GM12878 (cell line): ENCODE results near the gene MAP4K4. TPM values are rescaled to one million over a fixed set of nuclear protein-coding genes. Genes with fewer than 3 reads are reported as not detected.

Experiments used
- ATAC-seq: fragments of 200-7000 bp; cut with Tn5 transposase; 3 replicates; pipeline ENCODE4 v1.9.1; 2020; ENCODE audit warnings: mild to moderate bottlenecking, moderate library complexity
- BruUV-seq: library from RNA; stranded (reverse); fragments of 400-500 nt; replicated peaks from 2 replicates; lab custom pipeline; 2021; lab: Mats Ljungman, UMichigan
- CTCF ChIA-PET: fragments of 300-600 bp; sonication (Branson Sonifier 250); formaldehyde crosslinking; extraction: SDS; loops from one replicate; lab custom pipeline; 2021; ENCODE audit warnings: inconsistent platforms; lab: Yijun Ruan, JAX
- POLR2A ChIA-PET: fragments of 350-600 bp; formaldehyde crosslinking; extraction: SDS; loops from one replicate; lab custom pipeline; 2021; ENCODE audit warnings: inconsistent platforms; lab: Charles Lee
- RAD21 ChIA-PET: fragments of 300-600 bp; sonication (Branson Sonifier 250); formaldehyde crosslinking; loops from one replicate; lab custom pipeline; 2023; ENCODE audit warnings: antibody characterized with exemption; ENCODE audit not compliant: unreplicated experiment; lab: Charles Lee
- SMC1A ChIA-PET: fragments of 300-600 bp; sonication (Branson Sonifier 250); formaldehyde crosslinking; loops from one replicate; lab custom pipeline; 2023; ENCODE audit not compliant: unreplicated experiment, uncharacterized antibody; lab: Charles Lee
- DNase-seq: peaks from one replicate; pipeline ENCODE4 v3.0.0-alpha.2; 2011; ENCODE audit warnings: low read depth, low spot score
- FAIRE-seq: peaks from 3 replicates; lab custom pipeline; 2011; peaks lifted over from hg19 to GRCh38; lab: Jason Lieb, UNC
- H2AFZ ChIP-seq: 2 replicates; pipeline ENCODE4 v1.6.0; 2011; ENCODE audit warnings: low read depth, low read length, control low read depth; ENCODE audit not compliant: control insufficient read depth
- H3K27ac ChIP-seq: 2 replicates; pipeline ENCODE4 v1.5.1; 2011; ENCODE audit warnings: control low read depth; ENCODE audit not compliant: control insufficient read depth, insufficient read depth
- H3K27me3 ChIP-seq, 2 experiments: replicated peaks in 1 of 2; 2 replicates each; pipeline versions ENCODE4 v1.6.0 to v1.6.1; 2011; ENCODE audit warnings: low read length in 1 of 2; ENCODE audit not compliant: control insufficient read depth in 2 of 2, insufficient read depth in 2 of 2
- H3K36me3 ChIP-seq, 2 experiments: 2 replicates each; pipeline ENCODE4 v1.5.1; 2011; ENCODE audit warnings: low read length in 1 of 2; ENCODE audit not compliant: control insufficient read depth in 2 of 2, insufficient read depth in 2 of 2
- H3K4me1 ChIP-seq: 2 replicates; pipeline ENCODE4 v1.6.1; 2011; ENCODE audit warnings: mild to moderate bottlenecking, low read length, moderate library complexity, mixed read lengths; ENCODE audit not compliant: control insufficient read depth, insufficient read depth
- H3K4me2 ChIP-seq: 2 replicates; pipeline ENCODE4 v1.6.0; 2011; ENCODE audit warnings: control low read depth; ENCODE audit not compliant: control insufficient read depth, insufficient read depth
- H3K4me3 ChIP-seq: fragments of 200-600 bp; sonication (generic); 2 replicates; pipeline ENCODE4 v1.5.1; 2016
- H3K79me2 ChIP-seq: 2 replicates; pipeline ENCODE4 v1.6.0; 2011; ENCODE audit warnings: low read length; ENCODE audit not compliant: control insufficient read depth, insufficient read depth
- H3K9ac ChIP-seq: 2 replicates; pipeline ENCODE4 v1.8.0; 2011; ENCODE audit warnings: low read length, control low read depth, mixed read lengths; ENCODE audit not compliant: control insufficient read depth, insufficient read depth
- H3K9me3 ChIP-seq: replicated peaks from 3 replicates; pipeline ENCODE4 v1.5.1; 2011; ENCODE audit warnings: mild to moderate bottlenecking, low read length; ENCODE audit not compliant: control insufficient read depth, insufficient read depth
- H4K20me1 ChIP-seq: 2 replicates; pipeline ENCODE4 v1.6.0; 2011; ENCODE audit not compliant: control insufficient read depth, insufficient read depth
- CHD2 ChIP-seq: IDR thresholded peaks from 2 replicates; pipeline ENCODE4 v1.6.1; 2011; ENCODE audit warnings: low read depth, low read length, improper control_type of control experiment, borderline replicate concordance
- DPF2 ChIP-seq: fragments of 450-650 bp; IDR thresholded peaks from 2 replicates; pipeline ENCODE4 v1.6.1; 2017; ENCODE audit warnings: mild to moderate bottlenecking
- FOXM1 ChIP-seq: IDR thresholded peaks from 2 replicates; pipeline ENCODE4 v1.6.1; 2012; ENCODE audit warnings: low read depth, mild to moderate bottlenecking, inconsistent platforms, low read length, moderate library complexity
- GATAD2B ChIP-seq: fragments of 450-650 bp; conservative IDR thresholded peaks from 2 replicates; pipeline ENCODE4 v1.6.1; 2017; ENCODE audit warnings: low read depth, mild to moderate bottlenecking, moderate library complexity
- POLR2AphosphoS2 ChIP-seq: IDR thresholded peaks from 2 replicates; pipeline ENCODE4 v1.6.1; 2011; ENCODE audit warnings: low read depth, mild to moderate bottlenecking, low read length, improper control_type of control experiment, moderate library complexity
- POU2F2 ChIP-seq: IDR thresholded peaks from 3 replicates; pipeline ENCODE4 v1.6.1; 2011; ENCODE audit warnings: low read depth, mild to moderate bottlenecking, low read length, borderline replicate concordance
- ZNF274 ChIP-seq: IDR thresholded peaks from one replicate; pipeline ENCODE4 v1.8.0; 2011; ENCODE audit not compliant: insufficient read length, insufficient read depth
- WGBS: methylation state at CpG from one replicate; pipeline ENCODE4 v1.1.6; 2016; ENCODE audit warnings: low lambda C conversion rate; ENCODE audit not compliant: insufficient replicate concordance, insufficient coverage; ENCODE audit errors: missing lambda C conversion rate; 5-methylcytosine and 5-hydroxymethylcytosine counted together
- in situ Hi-C: fragments of 300-500 bp; cut with MboI; formaldehyde crosslinking; loops from 9 replicates; pipeline ENCODE4 v1.14.3; 2018; ENCODE audit warnings: mixed read lengths
- intact Hi-C: fragments of 100-400 bp; cut with micrococcal nuclease; formaldehyde crosslinking; loops from one replicate; pipeline ENCODE4 v1.14.2; 2022; ENCODE audit not compliant: unreplicated experiment
- polyA plus RNA-seq, 11 experiments: library from polyadenylated mRNA; depleted of rRNA in 4 of 11; unstranded in 6 of 11; stranded (reverse) in 5 of 11; fragments of >200 nt; fragmentation: Nextera tagmentation in 4 of 11; fragmentation: Illumina TruSeq in 1 of 11; extraction: Ambion mirVana in 4 of 11; extraction: Trizol in 1 of 11; gene quantifications; 1 replicate in 1 of 11; 2 replicates in 10 of 11; pipeline versions ENCODE4 v1.2.1 to v1.2.3, GENCODE V29; 2011 to 2016; ENCODE audit warnings: inconsistent platforms in 2 of 11, missing spikeins in 2 of 11, low read depth in 1 of 11
- total RNA-seq, 4 experiments: library from RNA; depleted of rRNA in 3 of 4; stranded (reverse); fragments of >200 nt in 3 of 4; fragmentation: Illumina TruSeq in 1 of 4; extraction: Trizol in 1 of 4; gene quantifications; 2 replicates each; pipeline versions ENCODE4 v1.2.1 to v1.2.3, GENCODE V29; 2013 to 2021
- TF ChIP-seq, protein P1 (sequence below): IDR thresholded peaks from 2 replicates; pipeline ENCODE4 v1.6.1; 2011; ENCODE audit warnings: mild to moderate bottlenecking, low read depth, low read length, moderate library complexity; ENCODE audit not compliant: insufficient replicate concordance

MAP4K4 gene
- total and polyA plus RNA-seq, 10 of the 15 experiments (the other 5 are each of a cell fraction or from before 2014, with no cell fraction given), result 1.9 to 50.4 (median 9.7) TPM

DNA sequence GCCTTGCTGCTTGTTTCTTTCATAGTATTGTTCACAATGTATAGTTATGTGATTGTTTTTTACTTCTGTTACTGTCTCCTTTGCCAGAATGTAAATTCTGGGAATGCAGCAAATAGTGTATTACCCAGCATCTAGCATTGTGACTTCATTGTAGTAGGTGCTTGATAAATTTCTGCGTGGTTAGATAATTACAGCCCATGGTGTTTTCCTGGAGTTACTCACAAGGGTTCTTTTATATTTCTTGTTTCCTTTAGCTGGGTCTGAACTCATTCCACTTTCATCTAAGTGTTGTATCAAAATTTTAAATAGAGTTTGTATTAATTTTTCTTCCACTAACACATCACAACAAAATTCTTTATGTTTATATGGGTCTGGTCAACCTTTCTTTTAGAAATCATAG is 132.6 kb downstream of the MAP4K4 start:
- Histone ChIP-seq H4K20me1 (no peaks in the 10 kb centered on the region), H3K4me1 (peaks cover 6% of the 10 kb centered on the region), H3K27ac (no peak overlapping the region), H3K9me3 (no peaks in the 10 kb centered on the region), H3K36me3 (peaks cover 0 to 4% of the 10 kb centered on the region in 2 experiments; a peak in 1 of 4 replicates), H3K27me3 (no peaks in the 10 kb centered on the region), H2AFZ (no peak overlapping the region), H3K4me2 (no peak overlapping the region), H3K9ac (no peak overlapping the region), H3K79me2 (no peaks in the 10 kb centered on the region), H3K4me3 (no peak overlapping the region)
- in situ Hi-C loops, result loop anchor here (5.0 kb wide), 1 partner anchor 413 kb away; no protein-coding TSS in a partner anchor
- ChIA-PET CTCF (interaction anchor here (1.0 to 11.7 kb wide), 14 partner anchors 8 to 488 kb away, joined by 3 to 204 read pairs (median 12); no protein-coding TSS in a partner anchor), POLR2A (interaction anchor here (0.6 kb wide), 1 partner anchor 85 kb away, joined by 3 read pairs; no protein-coding TSS in a partner anchor), RAD21 (interaction anchor here (0.8 to 4.3 kb wide), 9 partner anchors 8 to 488 kb away, joined by 3 to 31 read pairs (median 4); no protein-coding TSS in a partner anchor), SMC1A (interaction anchor here (0.6 to 9.9 kb wide), 23 partner anchors 9 to 488 kb away, joined by 3 to 102 read pairs (median 5); no protein-coding TSS in a partner anchor)
- no peak for DNase-seq
- peak; percentile 34 for ATAC-seq
- TF ChIP-seq DPF2 (no peak), ZNF274 (no peak), POLR2AphosphoS2 (no peak), FOXM1 (no peak), GATAD2B (no peak), CHD2 (no peak), POU2F2 (no peak)
- TF ChIP-seq, protein P1, sequence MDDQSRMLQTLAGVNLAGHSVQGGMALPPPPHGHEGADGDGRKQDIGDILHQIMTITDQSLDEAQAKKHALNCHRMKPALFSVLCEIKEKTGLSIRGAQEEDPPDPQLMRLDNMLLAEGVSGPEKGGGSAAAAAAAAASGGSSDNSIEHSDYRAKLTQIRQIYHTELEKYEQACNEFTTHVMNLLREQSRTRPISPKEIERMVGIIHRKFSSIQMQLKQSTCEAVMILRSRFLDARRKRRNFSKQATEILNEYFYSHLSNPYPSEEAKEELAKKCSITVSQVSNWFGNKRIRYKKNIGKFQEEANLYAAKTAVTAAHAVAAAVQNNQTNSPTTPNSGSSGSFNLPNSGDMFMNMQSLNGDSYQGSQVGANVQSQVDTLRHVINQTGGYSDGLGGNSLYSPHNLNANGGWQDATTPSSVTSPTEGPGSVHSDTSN, result no peak
- intact Hi-C loops, result loop anchor here (2.0 to 10.0 kb wide), 4 partner anchors 59 to 205 kb away; no protein-coding TSS in a partner anchor
- FAIRE-seq, result no peak
- BruUV-seq, result no TSS peak
- 0% methylated on average over 1 of the region's 1 CpG for WGBS
